ENCODE data around the gene DPP4. TPM values are rescaled to one million over a fixed set of nuclear protein-coding genes. Genes with fewer than 3 reads are reported as not detected.

Gene DPP4
- total RNA-seq, 2 donors from 2014 or later, result 36.8 to 76.0 TPM

- TF ChIP-seq CTCF (IDR thresholded peaks at IDR 0.05) (no peak), POLR2A (IDR thresholded peaks at IDR 0.05) (no peak), POLR2AphosphoS5 (IDR thresholded peaks at IDR 0.05) (no peak)
- no peaks in the 10 kb centered on the region for H3K36me3 ChIP-seq
- intact Hi-C loops (cut with DNase I), result loop anchor here (10.0 kb wide), 1 partner anchor 118 kb away; no protein-coding TSS in a partner anchor
These were observed 67.7 kb downstream of the DPP4 start for GRCh38 chr2:162006337-162006736.

GRCh38 chr2:162004031-162004430 is 70.0 kb downstream of the DPP4 start:
- Histone ChIP-seq H3K27ac (no peak overlapping the region), H3K27me3 (replicated peaks; ENCODE audit: insufficient read depth) (no peaks in the 10 kb centered on the region), H3K4me3 (no peak overlapping the region), H3K9me3 (no peaks in the 10 kb centered on the region), H3K36me3 (no peaks in the 10 kb centered on the region), H3K4me1 (replicated peaks) (no peaks in the 10 kb centered on the region)
- no peak for DNase-seq (ENCODE audit: low spot score)
- intact Hi-C loops (cut with DNase I), result loop anchor here (10.0 kb wide), 1 partner anchor 121 kb away; no protein-coding TSS in a partner anchor
- TF ChIP-seq POLR2AphosphoS5 (IDR thresholded peaks at IDR 0.05), result no peak
- TF ChIP-seq CTCF (IDR thresholded peaks at IDR 0.05), result no peak
- TF ChIP-seq POLR2A (IDR thresholded peaks at IDR 0.05), result no peak
- WGBS, result 66% methylated on average over 3 of the region's 3 CpGs

More at GRCh38 chr2:162006337-162006736, 67.7 kb downstream of the DPP4 start:
- no peaks in the 10 kb centered on the region for H3K9me3 ChIP-seq
- H3K27me3 ChIP-seq (replicated peaks; ENCODE audit: insufficient read depth), result no peaks in the 10 kb centered on the region
- no peak overlapping the region for H3K27ac ChIP-seq
- H3K4me1 ChIP-seq (replicated peaks), result no peaks in the 10 kb centered on the region
- H3K4me3 ChIP-seq, result no peak overlapping the region
- DNase-seq (ENCODE audit: low spot score), result no peak

- Histone ChIP-seq H3K4me3 (no peak overlapping the region), H3K36me3 (no peaks in the 10 kb centered on the region), H3K9me3 (no peaks in the 10 kb centered on the region), H3K4me1 (replicated peaks) (no peaks in the 10 kb centered on the region), H3K27me3 (replicated peaks; ENCODE audit: insufficient read depth) (no peaks in the 10 kb centered on the region), H3K27ac (no peak overlapping the region)
- intact Hi-C loops (cut with DNase I), result loop anchor here (10.0 kb wide), 1 partner anchor 122 kb away; no protein-coding TSS in a partner anchor
- no peak for TF ChIP-seq POLR2AphosphoS5 (IDR thresholded peaks at IDR 0.05)
- no peak for DNase-seq (ENCODE audit: low spot score)
- WGBS, result 79% methylated on average over 7 of the region's 7 CpGs
These were observed 71.3 kb downstream of the DPP4 start for GRCh38 chr2:162002623-162003235.

DNA sequence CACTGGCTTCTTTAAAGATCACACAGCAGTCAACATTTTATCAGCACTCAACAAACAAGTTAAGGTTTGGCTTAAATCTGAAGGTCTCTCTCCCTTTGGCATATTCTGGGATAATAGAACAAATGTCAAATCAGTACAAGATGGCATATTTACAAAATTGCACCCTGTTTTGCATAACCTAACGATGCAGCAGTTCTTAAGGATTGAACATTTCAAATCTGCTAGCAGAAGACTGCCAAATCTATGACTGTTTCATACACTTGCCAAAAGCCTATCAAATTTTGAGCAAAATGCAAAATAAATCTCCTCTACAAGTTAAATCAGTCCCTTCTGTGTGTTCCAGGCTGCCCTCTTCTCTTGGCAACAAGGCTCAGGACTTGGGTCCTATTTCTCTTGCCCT is 73.6 kb downstream of the DPP4 start:
- DNase-seq (ENCODE audit: low spot score), result no peak
- intact Hi-C loops (cut with DNase I), result loop anchor here (10.0 kb wide), 1 partner anchor 124 kb away; no protein-coding TSS in a partner anchor
- WGBS, result 53% methylated on average over 1 of the region's 1 CpG

GRCh38 chr2:161999321-161999720 is 74.7 kb downstream of the DPP4 start:
- no peaks in the 10 kb centered on the region for H3K4me1 ChIP-seq (replicated peaks)
- no peak overlapping the region for H3K27ac ChIP-seq
- 88% methylated on average over 6 of the region's 6 CpGs for WGBS
- no peaks in the 10 kb centered on the region for H3K36me3 ChIP-seq
- no peaks in the 10 kb centered on the region for H3K9me3 ChIP-seq
- DNase-seq (ENCODE audit: low spot score), result no peak
- intact Hi-C loops (cut with DNase I), result no loop called here
- no peak for TF ChIP-seq CTCF (IDR thresholded peaks at IDR 0.05)
- TF ChIP-seq POLR2A (IDR thresholded peaks at IDR 0.05), result no peak
- H3K4me3 ChIP-seq, result no peak overlapping the region
- no peaks in the 10 kb centered on the region for H3K27me3 ChIP-seq (replicated peaks; ENCODE audit: insufficient read depth)

More for the DNA sequence above, 73.6 kb downstream of the DPP4 start:
- TF ChIP-seq POLR2AphosphoS5 (IDR thresholded peaks at IDR 0.05), result no peak
- no peak for TF ChIP-seq CTCF (IDR thresholded peaks at IDR 0.05)
- no peak for TF ChIP-seq POLR2A (IDR thresholded peaks at IDR 0.05)
- Histone ChIP-seq H3K36me3 (no peaks in the 10 kb centered on the region), H3K9me3 (no peaks in the 10 kb centered on the region), H3K27me3 (replicated peaks; ENCODE audit: insufficient read depth) (no peaks in the 10 kb centered on the region), H3K27ac (no peak overlapping the region), H3K4me3 (no peak overlapping the region), H3K4me1 (replicated peaks) (no peaks in the 10 kb centered on the region)

Measured in prostate gland (tissue), 2 donors.